ENCODE results near the gene AHNAK2. TPM values are rescaled to one million over a fixed set of nuclear protein-coding genes. Genes with fewer than 3 reads are reported as not detected.
A peak's percentile ranks its signal among the peaks of the same experiment; 100 is the strongest.

AHNAK2 gene
- total RNA-seq, 1 experiment from 2014 or later, result 45.0 TPM

- no peak for TF ChIP-seq SP1 (IDR thresholded peaks at IDR 0.05; ENCODE audit: low read depth)
These were observed 44.1 kb downstream of the AHNAK2 start (continued) for GRCh38 chr14:104933746-104934733.

GRCh38 chr14:104932676-104933631, 45.2 kb downstream of the AHNAK2 start:
- Histone ChIP-seq H4K20me1 (ENCODE audit: insufficient read depth) (no peaks in the 10 kb centered on the region), H3K27me3 (ENCODE audit: insufficient read depth, low read length) (no peaks in the 10 kb centered on the region), H3K4me1 (ENCODE audit: control insufficient read depth in 1 of 2, insufficient read depth in 2 of 2, low read length in 2 of 2) (peaks cover 0 to 7% of the 10 kb centered on the region in 2 experiments; a peak in 1 of 4 replicates), H2AFZ (ENCODE audit: low read depth, low read length, poor library complexity, severe bottlenecking) (no peak overlapping the region), H3K9me2 (ENCODE audit: insufficient read depth) (no peaks in the 10 kb centered on the region), H3K79me2 (ENCODE audit: insufficient read depth, low read length) (no peaks in the 10 kb centered on the region), H3K9ac (ENCODE audit: low read length) (peak overlapping the region; percentile 67), H3K9me3 (ENCODE audit: control insufficient read depth in 1 of 2, insufficient read depth in 1 of 2, low read depth in 1 of 2, low read length in 2 of 2) (no peaks in the 10 kb centered on the region), H3K4me2 (ENCODE audit: low read length) (peak overlapping the region; percentile 80), H3K36me3 (ENCODE audit: control insufficient read depth in 1 of 2, insufficient read depth in 2 of 2, low read length in 2 of 2) (no peaks in the 10 kb centered on the region), H3K4me3 (replicated peaks in 1 of 2; ENCODE audit: low read depth in 1 of 2, low read length in 2 of 2) (peak overlapping the region; percentile 34 to 59), H3K27ac (ENCODE audit: low read depth, low read length) (peak overlapping the region; percentile 3; the same call in 1 of the 2 replicates)
- ATAC-seq (peak; percentile 91), DNase-seq (ENCODE audit: low read depth, low spot score) (peak; percentile 38)
- CTCF ChIA-PET, result interaction anchor here (0.8 to 3.2 kb wide), 4 partner anchors 8 to 40 kb away, joined by 3 to 18 read pairs (median 3); partner anchors contain the start of gene PLD4
- POLR2A ChIA-PET, result interaction anchor here (0.6 to 1.7 kb wide), 2 partner anchors 25 to 41 kb away, joined by 3 to 5 read pairs; no protein-coding TSS in a partner anchor
- BruUV-seq (replicated peaks), result no TSS peak
- RAD21 ChIA-PET (ENCODE audit: low non-redundant PET in 1 of 2, low total read pairs in 2 of 2, uncharacterized antibody in 2 of 2, unreplicated experiment in 2 of 2), result interaction anchor here in 1 of 2 experiments (0.5 to 1.2 kb wide), 2 partner anchors 40 to 274 kb away, joined by 3 read pairs; no protein-coding TSS in a partner anchor
- intact Hi-C loops (cut with micrococcal nuclease), result loop anchor here (1.0 kb wide), 2 partner anchors 37 to 112 kb away; no protein-coding TSS in a partner anchor
- TF ChIP-seq CBX3 (IDR thresholded peaks at IDR 0.05; ENCODE audit: low read depth) (no peak), FOSL1 (IDR thresholded peaks at IDR 0.05; ENCODE audit: low read depth) (no peak), POLR2A (IDR thresholded peaks at IDR 0.05; ENCODE audit: borderline replicate concordance, extremely low read depth, insufficient read depth, insufficient read length) (no peak), CTCF (IDR thresholded peaks at IDR 0.05 in 2 of 3, conservative IDR thresholded peaks at IDR 0.05 in 1 of 3; ENCODE audit: borderline replicate concordance in 1 of 3, insufficient read depth in 1 of 3, low read depth in 2 of 3, low read length in 2 of 3) (peak; percentile 43 to 75 (median 73)), EZH2 (IDR thresholded peaks at IDR 0.05) (no peak), EZH2phosphoT487 (IDR thresholded peaks at IDR 0.05; ENCODE audit: borderline replicate concordance) (no peak), EGR1 (IDR thresholded peaks at IDR 0.05; ENCODE audit: low read depth) (no peak), YY1 (IDR thresholded peaks at IDR 0.05; ENCODE audit: extremely low read depth, insufficient replicate concordance, low read depth, low read length) (peak; percentile 60), SP1 (IDR thresholded peaks at IDR 0.05; ENCODE audit: low read depth) (no peak), JUND (IDR thresholded peaks at IDR 0.05) (no peak), ZNF274 (IDR thresholded peaks at IDR 0.05; ENCODE audit: low read depth, low read length) (no peak), POLR2AphosphoS5 (IDR thresholded peaks at IDR 0.05; ENCODE audit: low read depth, low read length) (peak; percentile 56), RAD21 (IDR thresholded peaks at IDR 0.05; ENCODE audit: low read depth) (peak; percentile 69), SIN3A (IDR thresholded peaks at IDR 0.05; ENCODE audit: low read depth) (no peak), ATF3 (IDR thresholded peaks at IDR 0.05) (no peak), ZFX (IDR thresholded peaks at IDR 0.05) (peak; percentile 29; the same call in 1 of the 2 replicates)

Data from HCT116 (cell line).